WERI-Rb-1 (cell line): Measurements from ENCODE around the gene PIPOX.
A peak's percentile ranks its signal among the peaks of the same experiment; 100 is the strongest.

Experiments used
- DNase-seq: peaks from one replicate; pipeline ENCODE4 v3.0.0-alpha.2; 2020
- H3K27ac ChIP-seq: fragments of 250-450 bp; sonication (Bioruptor Pico); 2 replicates; pipeline ENCODE4 v1.5.1; 2020; ENCODE audit warnings: mild to moderate bottlenecking, moderate library complexity
- H3K27me3 ChIP-seq: fragments of 250-450 bp; sonication (Bioruptor Pico); 2 replicates; pipeline ENCODE4 v1.5.1; 2021; ENCODE audit warnings: mild to moderate bottlenecking, low read depth, moderate library complexity; ENCODE audit not compliant: insufficient read depth, severe bottlenecking
- H3K36me3 ChIP-seq: fragments of 250-450 bp; sonication (Bioruptor Pico); 2 replicates; pipeline ENCODE4 v1.5.1; 2020; ENCODE audit warnings: mild to moderate bottlenecking, moderate library complexity
- H3K4me3 ChIP-seq: 2 replicates; pipeline ENCODE4 v1.5.1; 2011; ENCODE audit warnings: low read depth, mild to moderate bottlenecking, control low read depth, low read length
- H3K9me3 ChIP-seq: fragments of 250-450 bp; sonication (Bioruptor Pico); 2 replicates; pipeline ENCODE4 v1.5.1; 2021; ENCODE audit warnings: mild to moderate bottlenecking, moderate library complexity; ENCODE audit not compliant: severe bottlenecking
- TF ChIP-seq, protein P1 (sequence below): IDR thresholded peaks from 2 replicates; pipeline ENCODE4 v1.5.1; 2011; ENCODE audit warnings: low read depth, mild to moderate bottlenecking, control low read depth, inconsistent platforms, low read length

The PIPOX gene

DNA sequence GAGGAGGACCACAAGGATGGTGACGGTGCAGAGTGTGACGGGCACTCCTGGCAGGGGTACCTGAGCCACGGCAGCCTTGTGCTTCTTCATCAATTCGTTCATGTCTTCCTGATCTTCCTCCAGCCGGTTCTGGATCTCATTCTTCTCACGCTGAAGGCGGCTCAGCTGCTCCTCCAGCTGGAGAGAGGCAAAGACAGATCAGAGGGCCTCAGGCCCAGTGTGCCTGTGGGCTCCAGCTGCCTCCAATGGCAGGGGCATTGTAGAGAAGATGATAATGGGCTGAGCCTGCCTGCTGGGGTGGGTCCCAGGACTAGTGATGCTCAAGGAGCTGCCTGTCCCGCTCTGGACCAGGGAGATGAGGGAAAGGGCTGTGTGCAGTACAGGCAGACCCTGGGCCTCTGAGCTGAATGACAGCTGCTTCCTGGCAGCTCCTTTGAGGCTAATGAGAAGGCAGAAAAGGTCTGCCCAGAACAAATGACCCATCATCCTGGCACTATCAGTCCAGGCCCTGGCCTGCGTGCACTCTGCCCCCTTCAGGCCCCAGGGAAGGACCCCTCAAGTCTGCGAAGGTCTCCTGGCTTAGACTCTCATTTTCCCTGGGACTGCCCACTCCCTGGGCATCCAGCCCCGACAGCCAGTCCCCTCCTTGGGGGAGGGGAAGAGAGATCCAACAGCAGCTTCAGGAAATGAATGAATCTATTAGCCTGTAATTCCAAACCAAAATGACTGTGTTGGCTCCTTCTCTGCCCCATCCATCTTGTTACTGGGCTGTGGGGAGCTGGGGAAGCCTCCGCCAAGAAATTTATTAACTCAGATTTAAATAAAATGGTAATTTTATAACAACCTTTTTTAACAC, 48.0 kb downstream of the PIPOX start:
- Histone ChIP-seq H3K9me3 (no peaks in the 10 kb centered on the region), H3K27ac (peak overlapping the region; percentile 59), H3K27me3 (no peaks in the 10 kb centered on the region), H3K36me3 (peaks cover 70% of the 10 kb centered on the region), H3K4me3 (no peak overlapping the region)
- TF ChIP-seq, protein P1, sequence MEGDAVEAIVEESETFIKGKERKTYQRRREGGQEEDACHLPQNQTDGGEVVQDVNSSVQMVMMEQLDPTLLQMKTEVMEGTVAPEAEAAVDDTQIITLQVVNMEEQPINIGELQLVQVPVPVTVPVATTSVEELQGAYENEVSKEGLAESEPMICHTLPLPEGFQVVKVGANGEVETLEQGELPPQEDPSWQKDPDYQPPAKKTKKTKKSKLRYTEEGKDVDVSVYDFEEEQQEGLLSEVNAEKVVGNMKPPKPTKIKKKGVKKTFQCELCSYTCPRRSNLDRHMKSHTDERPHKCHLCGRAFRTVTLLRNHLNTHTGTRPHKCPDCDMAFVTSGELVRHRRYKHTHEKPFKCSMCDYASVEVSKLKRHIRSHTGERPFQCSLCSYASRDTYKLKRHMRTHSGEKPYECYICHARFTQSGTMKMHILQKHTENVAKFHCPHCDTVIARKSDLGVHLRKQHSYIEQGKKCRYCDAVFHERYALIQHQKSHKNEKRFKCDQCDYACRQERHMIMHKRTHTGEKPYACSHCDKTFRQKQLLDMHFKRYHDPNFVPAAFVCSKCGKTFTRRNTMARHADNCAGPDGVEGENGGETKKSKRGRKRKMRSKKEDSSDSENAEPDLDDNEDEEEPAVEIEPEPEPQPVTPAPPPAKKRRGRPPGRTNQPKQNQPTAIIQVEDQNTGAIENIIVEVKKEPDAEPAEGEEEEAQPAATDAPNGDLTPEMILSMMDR = peak; percentile 63
- peak; percentile 62 for DNase-seq

DNA sequence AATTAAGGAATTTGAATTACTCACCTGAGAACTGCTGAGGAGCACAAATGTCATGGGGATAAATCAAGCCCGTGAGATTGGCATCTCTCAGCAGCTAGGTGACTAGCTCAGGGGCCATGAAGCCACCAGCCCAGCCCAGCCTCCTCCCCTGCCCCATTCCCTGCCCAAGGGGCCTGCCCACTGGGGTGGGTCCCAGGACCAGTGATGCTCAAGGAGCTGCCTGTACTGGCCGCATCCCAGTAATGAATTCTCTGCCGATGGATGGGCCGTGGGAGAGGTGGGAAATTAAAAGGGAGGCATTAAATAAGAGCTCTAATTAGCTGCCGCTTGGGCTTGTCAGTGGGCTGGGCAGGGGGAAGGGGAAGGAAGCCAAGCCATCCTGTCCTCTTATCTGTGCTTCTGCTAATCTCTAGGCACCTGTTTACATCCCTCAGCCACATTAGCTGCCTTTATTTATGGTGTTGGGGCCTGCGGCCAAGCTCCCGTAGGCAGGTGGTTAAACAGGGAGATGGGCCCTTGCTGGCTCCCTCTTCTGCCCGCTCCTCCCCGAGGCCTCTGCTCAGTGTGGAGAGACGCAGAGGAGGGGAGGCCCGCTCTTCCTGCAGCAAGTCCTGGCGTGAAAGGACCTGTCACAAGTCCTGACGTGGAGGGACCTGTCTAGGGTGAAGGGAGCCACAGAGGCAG, 48.8 kb downstream of the PIPOX start:
- Histone ChIP-seq H3K9me3 (no peaks in the 10 kb centered on the region), H3K36me3 (peaks cover 70% of the 10 kb centered on the region), H3K27ac (peak overlapping the region; percentile 59), H3K4me3 (no peak overlapping the region), H3K27me3 (no peaks in the 10 kb centered on the region)
- TF ChIP-seq, protein P1 = no peak
- DNase-seq = peak; percentile 52

DNA sequence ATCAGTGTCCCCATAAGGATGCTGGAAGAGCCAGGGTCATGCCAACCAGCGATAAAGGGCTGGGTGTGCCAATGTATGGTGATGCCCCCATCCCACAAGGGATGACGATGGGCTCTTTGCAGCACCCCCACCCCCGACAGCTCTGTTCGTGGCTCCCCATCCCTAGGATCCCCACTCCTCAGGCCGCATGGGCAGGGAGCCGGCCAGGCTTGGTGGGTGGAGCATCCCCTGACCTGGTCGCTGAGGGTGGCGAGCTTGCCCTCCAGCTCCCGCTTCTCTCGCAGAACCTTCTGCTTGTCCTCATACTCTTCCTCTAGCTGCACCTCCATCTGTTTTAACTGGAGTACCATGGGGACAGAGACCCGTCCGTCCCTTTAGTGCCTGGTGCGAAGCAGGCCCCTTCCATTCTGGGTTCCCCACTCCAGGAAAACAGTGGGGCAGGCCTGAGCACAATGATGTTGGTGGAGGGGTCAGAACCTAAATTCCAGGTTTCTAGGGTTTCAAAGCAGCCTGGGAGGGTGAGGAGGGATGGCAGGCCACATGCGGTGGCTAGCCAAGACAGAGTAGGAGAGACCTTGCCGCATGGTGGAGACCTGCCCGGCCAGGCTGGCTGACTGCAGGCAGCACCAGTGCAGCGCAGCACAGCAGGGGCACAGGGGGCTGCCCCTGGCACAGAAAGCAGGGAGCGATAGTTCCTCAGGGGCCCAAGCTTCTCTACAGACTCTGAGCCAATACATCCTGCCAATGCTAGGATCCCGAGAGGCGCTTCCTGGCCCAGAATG, 50.3 kb downstream of the PIPOX start:
- TF ChIP-seq, protein P1 = no peak
- H3K4me3 ChIP-seq = no peak overlapping the region
- peaks cover 77% of the 10 kb centered on the region for H3K36me3 ChIP-seq
- H3K9me3 ChIP-seq = no peaks in the 10 kb centered on the region
- H3K27me3 ChIP-seq = no peaks in the 10 kb centered on the region
- no peak overlapping the region for H3K27ac ChIP-seq
- no peak for DNase-seq

DNA sequence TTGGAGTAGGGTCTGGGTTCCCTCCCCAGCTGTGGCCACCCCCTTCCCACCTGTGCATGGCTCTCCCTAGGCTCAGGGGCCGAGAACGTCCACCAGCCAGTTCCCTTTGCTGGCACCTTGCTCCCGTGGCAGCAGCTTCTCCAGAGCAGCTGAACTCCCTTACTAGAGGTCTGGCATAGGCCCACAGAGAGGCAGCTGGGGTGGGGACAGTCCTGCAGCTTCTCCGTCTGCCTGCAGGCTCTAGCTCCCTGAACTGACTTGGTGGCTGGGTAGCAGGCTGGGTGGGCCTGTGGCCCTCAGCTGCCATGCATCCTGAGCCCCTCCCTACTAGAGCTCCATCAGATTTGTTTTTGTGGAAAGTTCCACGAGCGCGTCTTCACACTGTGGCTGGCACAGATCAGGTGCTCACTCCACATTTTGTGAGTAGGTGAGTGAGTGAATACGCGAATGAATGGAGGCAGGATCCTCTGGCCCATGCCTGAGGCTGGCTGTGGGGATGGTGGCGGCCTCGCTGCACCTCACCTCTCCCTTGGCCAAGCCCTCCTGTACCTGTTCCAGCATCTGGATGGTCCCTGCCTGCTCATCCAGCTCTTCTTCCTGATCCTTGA, 51.3 kb downstream of the PIPOX start:
- no peak for DNase-seq
- no peaks in the 10 kb centered on the region for H3K27me3 ChIP-seq
- TF ChIP-seq, protein P1 = no peak
- no peak overlapping the region for H3K4me3 ChIP-seq
- peaks cover 78% of the 10 kb centered on the region for H3K36me3 ChIP-seq
- H3K9me3 ChIP-seq = no peaks in the 10 kb centered on the region
- no peak overlapping the region for H3K27ac ChIP-seq

DNA sequence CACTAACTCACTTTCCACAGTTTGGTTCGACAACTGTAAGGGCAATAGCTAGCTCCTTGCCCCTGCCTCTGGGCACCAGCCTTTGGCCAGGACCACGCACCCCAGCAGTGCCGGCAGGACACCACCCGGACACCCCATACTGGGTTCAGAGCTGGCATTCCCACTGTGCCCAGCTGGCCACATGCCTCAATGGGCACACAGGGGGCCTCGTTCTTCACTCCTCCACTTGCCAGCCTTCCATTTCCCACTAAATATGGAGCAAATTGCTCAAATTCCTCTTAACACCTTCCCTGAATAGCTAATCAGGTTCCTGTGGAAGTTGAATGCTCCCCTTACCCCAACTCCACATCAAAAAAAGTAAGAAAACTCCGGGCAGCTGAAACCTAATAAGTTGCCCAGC, 52.5 kb downstream of the PIPOX start:
- no peaks in the 10 kb centered on the region for H3K9me3 ChIP-seq
- no peak for DNase-seq
- no peak overlapping the region for H3K27ac ChIP-seq
- H3K36me3 ChIP-seq = peaks cover 68% of the 10 kb centered on the region
- H3K4me3 ChIP-seq = no peak overlapping the region
- TF ChIP-seq, protein P1 = no peak
- no peaks in the 10 kb centered on the region for H3K27me3 ChIP-seq
